PC-9 (cell line): ENCODE measurements around the gene TOPAZ1.

ENCODE experiments used
- CTCF ChIP-seq: fragments of 200-600 bp; sonication (generic); conservative IDR thresholded peaks from 2 replicates; pipeline ENCODE4 v1.6.1; 2017; ENCODE audit warnings: mixed run types, antibody characterized with exemption, mild to moderate bottlenecking, moderate library complexity
- EZH2 ChIP-seq: fragments of 200-600 bp; sonication (generic); IDR thresholded peaks from 2 replicates; pipeline ENCODE4 v1.8.0; 2017; ENCODE audit warnings: antibody characterized with exemption, low read depth

- TF ChIP-seq CTCF = no peak
- no peak for TF ChIP-seq EZH2
These were observed 43.3 kb downstream of the TOPAZ1 start for GRCh38 chr3:44284949-44285348.
